Prostate gland (tissue), 2 donors: ENCODE measurements around the gene MAPK14.
A peak's percentile ranks its signal among the peaks of the same experiment; 100 is the strongest.

Source experiments
- CTCF ChIP-seq, 4 experiments: fragments of 200-600 bp in 2 of 4; fragments of 450-650 bp in 2 of 4; sonication (generic) in 2 of 4; IDR thresholded peaks; 1 replicate in 3 of 4; 2 replicates in 1 of 4; pipeline ENCODE4 v1.5.1; 2016 to 2019; ENCODE audit warnings: antibody characterized with exemption in 4 of 4, mild to moderate bottlenecking in 2 of 4, moderate library complexity in 2 of 4
- POLR2AphosphoS5 ChIP-seq: sonication (generic); formaldehyde crosslinking; IDR thresholded peaks from one replicate; pipeline ENCODE4 v1.6.1; 2017; ENCODE audit warnings: antibody characterized with exemption

DNA sequence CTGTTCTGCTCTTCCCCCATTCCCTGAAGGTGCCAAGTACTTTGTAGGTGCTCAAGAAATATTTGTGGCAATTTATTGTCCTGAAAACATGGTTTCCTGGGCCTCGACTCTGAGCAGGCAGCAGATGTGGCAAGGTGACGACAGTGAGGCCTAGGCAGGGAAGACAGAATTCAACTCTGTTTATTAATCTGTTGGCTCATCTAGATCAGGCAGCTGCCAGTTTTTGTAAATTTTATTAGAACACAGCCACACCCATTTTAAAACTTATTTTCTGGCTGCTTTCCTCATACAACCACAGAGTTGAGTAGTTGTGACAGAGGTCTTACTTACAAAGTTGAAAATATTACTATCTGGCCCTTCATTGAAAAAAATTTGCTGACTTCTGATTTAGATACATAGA lies 24.5 kb downstream of the MAPK14 start:
- TF ChIP-seq CTCF (IDR thresholded peaks at IDR 0.05) (no peak), POLR2AphosphoS5 (peak; percentile 71)
